Spinal cord (tissue), 10 donors: ENCODE results near the gene SAV1. TPM values are rescaled to one million over a fixed set of nuclear protein-coding genes. Genes with fewer than 3 reads are reported as not detected.

Experiments
- DNase-seq, 6 donors: peaks; one replicate each; pipeline versions ENCODE4 v3.0.0 to v3.0.0-alpha.2; 2013 to 2015; ENCODE audit warnings: low spot score in 6 of 6, low read depth in 4 of 6
- H3K27ac ChIP-seq: one replicate; pipeline ENCODE4 v1.5.1; 2013; ENCODE audit warnings: low read depth, low read length, control low read depth
- H3K27me3 ChIP-seq: one replicate; pipeline ENCODE4 v1.6.1; 2013; ENCODE audit warnings: low read length; ENCODE audit not compliant: control insufficient read depth, insufficient read depth
- H3K36me3 ChIP-seq: one replicate; pipeline ENCODE4 v1.6.1; 2013; ENCODE audit warnings: low read length; ENCODE audit not compliant: control insufficient read depth, insufficient read depth
- H3K4me1 ChIP-seq: one replicate; pipeline ENCODE4 v1.6.1; 2013; ENCODE audit warnings: low read length; ENCODE audit not compliant: control insufficient read depth, insufficient read depth
- H3K4me3 ChIP-seq: one replicate; pipeline ENCODE4 v1.5.1; 2013; ENCODE audit warnings: low read depth, low read length, control low read depth
- H3K9me3 ChIP-seq: one replicate; pipeline ENCODE4 v1.6.1; 2013; ENCODE audit warnings: low read length; ENCODE audit not compliant: control insufficient read depth, insufficient read depth
- WGBS: methylation state at CpG from one replicate; pipeline ENCODE4 v1.1.5; 2013; ENCODE audit warnings: missing lambda C conversion rate; ENCODE audit not compliant: insufficient coverage; 5-methylcytosine and 5-hydroxymethylcytosine counted together
- polyA plus RNA-seq, 2 donors: library from polyadenylated mRNA; unstranded; fragments of 120-200 nt; gene quantifications; one replicate each; pipeline ENCODE4 v1.2.1, GENCODE V29; 2013; ENCODE audit not compliant: insufficient read length in 2 of 2
- total RNA-seq, 2 donors: library from RNA; depleted of rRNA in 1 of 2; stranded (reverse); fragments of 120-200 nt in 1 of 2; fragments of >200 nt in 1 of 2; gene quantifications; one replicate each; pipeline versions ENCODE4 v1.2.3 to v1.2.4, GENCODE V29; 2013 to 2014
- donor health status: healthy.

Gene SAV1
- total and polyA plus RNA-seq, 4 donors = 20.7 to 30.2 (median 26.2) TPM

DNA sequence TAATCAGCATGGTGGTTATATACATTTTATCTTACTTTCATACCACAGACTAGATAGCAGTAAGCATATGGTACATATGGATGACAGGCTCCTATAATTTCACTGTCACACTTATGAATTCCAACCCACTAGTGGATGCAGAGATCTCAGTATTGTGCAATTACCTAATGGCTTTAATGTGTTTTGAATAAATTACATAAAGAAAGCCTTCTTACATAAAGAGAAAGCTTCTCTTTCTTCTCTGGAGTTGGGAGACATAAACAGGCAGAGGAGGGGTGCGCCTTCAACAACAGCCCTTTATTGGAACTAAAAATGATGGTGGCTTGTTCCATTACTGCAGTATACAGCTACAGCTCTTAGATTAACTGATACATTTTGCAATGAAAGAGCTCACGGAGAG lies 52.6 kb downstream of the SAV1 start:
- whole genome bisulfite sequencing = no CpG with 5 or more reads among the region's 2 CpGs
- Histone ChIP-seq H3K27me3 (no peaks in the 10 kb centered on the region), H3K4me1 (no peaks in the 10 kb centered on the region), H3K27ac (peak overlapping the region; percentile 45), H3K4me3 (no peak overlapping the region), H3K36me3 (no peaks in the 10 kb centered on the region), H3K9me3 (no peaks in the 10 kb centered on the region)
- peak in 2 of 6 donors; percentile 25 to 48 for DNase-seq

DNA sequence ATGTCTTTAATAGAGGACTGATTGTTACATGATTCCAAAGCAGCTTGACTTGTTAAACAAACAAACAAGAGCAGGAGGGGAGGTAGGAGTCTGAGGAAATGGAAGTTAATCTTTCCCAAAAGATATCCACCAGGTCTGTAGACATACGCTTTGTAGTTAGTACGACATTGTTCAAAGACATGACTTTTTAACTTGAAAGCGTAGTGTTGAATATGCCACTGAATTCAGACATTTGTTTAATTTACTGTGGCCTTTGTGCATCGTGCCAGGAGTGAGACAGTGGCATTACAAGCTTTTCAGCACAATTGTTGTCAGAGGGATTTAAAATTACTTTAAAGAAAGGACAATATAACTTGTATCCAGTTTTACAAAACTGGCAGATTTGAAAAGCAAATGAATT lies 53.0 kb downstream of the SAV1 start:
- no peaks in the 10 kb centered on the region for H3K36me3 ChIP-seq
- no peak for DNase-seq
- H3K27me3 ChIP-seq = no peaks in the 10 kb centered on the region
- no peaks in the 10 kb centered on the region for H3K9me3 ChIP-seq
- 41% methylated on average over 4 of the region's 4 CpGs for WGBS
- H3K4me1 ChIP-seq = no peaks in the 10 kb centered on the region
- peak overlapping the region; percentile 10 for H3K27ac ChIP-seq
- no peak overlapping the region for H3K4me3 ChIP-seq

DNA sequence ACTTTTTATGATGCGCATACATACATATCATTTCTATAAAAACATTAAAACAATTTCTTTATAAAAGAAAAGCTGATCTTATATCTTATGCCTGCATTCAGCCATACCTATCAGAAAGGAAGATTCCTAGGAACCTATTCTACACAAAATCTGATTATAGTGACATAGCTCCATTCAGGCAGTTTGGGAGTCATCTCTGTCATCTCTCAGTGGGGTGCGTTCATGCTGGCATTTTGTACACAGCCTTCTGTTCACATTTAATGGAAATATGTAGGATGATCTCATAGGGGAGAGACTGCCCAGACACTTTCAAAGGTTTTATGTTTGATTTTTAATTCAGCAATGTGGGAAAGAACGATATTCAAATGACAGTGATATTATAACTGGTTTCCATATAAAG lies 55.3 kb downstream of the SAV1 start:
- H3K4me1 ChIP-seq = no peaks in the 10 kb centered on the region
- no peak overlapping the region for H3K4me3 ChIP-seq
- no peaks in the 10 kb centered on the region for H3K27me3 ChIP-seq
- no CpG with 5 or more reads among the region's 3 CpGs for WGBS
- no peaks in the 10 kb centered on the region for H3K36me3 ChIP-seq
- H3K9me3 ChIP-seq = no peaks in the 10 kb centered on the region
- H3K27ac ChIP-seq = no peak overlapping the region
- DNase-seq = no peak

DNA sequence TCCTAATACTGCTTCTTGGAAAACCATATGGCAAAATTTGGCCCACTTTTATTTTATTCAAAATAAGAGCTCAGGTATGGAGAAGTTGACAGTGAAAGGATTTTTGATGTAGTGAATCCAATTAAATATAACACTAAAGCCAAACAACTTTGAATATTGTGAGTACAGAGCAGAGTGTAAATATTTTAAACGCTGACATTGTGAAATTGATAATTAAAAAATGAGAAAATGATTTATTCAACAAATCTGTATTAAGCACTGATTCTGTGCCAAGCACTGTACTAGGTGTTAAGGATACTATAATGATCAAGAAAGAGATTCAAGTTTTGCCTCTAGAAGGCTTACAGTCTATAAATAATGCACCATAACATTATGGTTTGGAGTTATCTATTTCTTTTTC lies 57.6 kb downstream of the SAV1 start:
- DNase-seq = no peak
- WGBS = no CpG with 5 or more reads among the region's 1 CpG
- Histone ChIP-seq H3K4me1 (no peaks in the 10 kb centered on the region), H3K9me3 (no peaks in the 10 kb centered on the region), H3K36me3 (no peaks in the 10 kb centered on the region), H3K27ac (no peak overlapping the region), H3K4me3 (no peak overlapping the region), H3K27me3 (no peaks in the 10 kb centered on the region)

DNA sequence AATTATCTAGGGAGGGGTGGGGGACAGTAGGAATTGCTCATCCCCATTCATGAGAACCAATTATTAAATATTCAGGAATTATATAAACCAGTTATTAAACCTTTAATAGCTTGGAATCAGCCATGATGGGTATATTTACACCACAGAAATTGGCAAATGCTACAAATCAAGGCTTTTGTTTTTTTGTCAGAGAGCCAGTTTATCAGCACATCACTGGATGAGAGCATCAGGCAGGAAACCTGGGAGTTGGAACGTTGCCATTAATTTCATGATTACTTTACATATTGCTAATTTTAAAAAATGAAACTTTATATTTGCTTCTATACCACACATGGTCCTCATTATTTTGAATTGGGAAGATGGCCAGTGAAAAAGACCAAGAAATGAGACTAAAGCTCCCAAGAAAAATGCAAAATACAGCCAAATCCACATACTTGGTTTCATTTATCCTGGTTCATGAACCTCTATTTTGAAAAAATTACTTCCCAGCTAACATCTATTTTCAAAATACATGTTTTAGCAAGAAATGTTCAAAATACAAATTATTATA lies 59.7 kb downstream of the SAV1 start:
- Histone ChIP-seq H3K27ac (no peak overlapping the region), H3K4me3 (no peak overlapping the region), H3K9me3 (no peaks in the 10 kb centered on the region), H3K36me3 (no peaks in the 10 kb centered on the region), H3K4me1 (no peaks in the 10 kb centered on the region), H3K27me3 (no peaks in the 10 kb centered on the region)
- peak in 1 of 6 donors; percentile 18 for DNase-seq
- no CpG with 5 or more reads among the region's 1 CpG for WGBS

DNA sequence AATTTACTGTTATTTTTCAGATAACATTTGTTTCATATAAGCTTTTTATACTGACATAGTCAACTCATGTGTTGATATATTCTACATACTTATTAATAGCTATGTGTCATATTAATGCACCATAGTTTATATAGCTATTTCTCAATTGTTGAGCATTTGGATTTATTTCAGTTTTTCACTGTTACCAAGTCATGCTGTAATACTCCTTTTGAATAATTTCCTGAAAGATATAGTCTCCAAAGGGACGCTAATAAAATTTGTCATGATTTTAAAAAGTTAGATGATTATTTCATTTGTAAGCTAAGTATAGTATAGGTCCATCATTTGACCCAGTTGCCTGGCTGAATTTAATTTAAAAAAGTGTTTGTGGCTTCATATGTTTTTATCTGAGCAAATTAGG lies 60.3 kb downstream of the SAV1 start:
- DNase-seq = no peak

DNA sequence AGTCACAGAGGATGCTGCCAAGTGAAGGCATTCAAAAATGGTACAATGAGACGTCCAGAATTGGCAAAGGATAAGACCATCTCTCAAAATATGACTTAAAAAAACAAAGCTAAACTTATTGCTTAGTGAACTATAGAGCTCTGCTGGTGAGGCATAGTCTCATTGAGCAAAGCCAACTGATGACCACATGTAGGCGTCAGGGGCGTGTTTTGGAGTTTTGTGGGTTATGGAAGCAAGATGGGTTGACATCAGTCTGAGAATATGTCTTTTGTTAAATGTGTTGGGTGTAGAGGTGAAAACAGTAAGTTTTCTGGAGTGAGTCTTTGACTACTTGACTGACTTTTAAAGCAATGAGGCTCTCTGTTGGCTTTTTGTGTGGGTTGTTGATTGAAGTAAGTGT lies 60.9 kb downstream of the SAV1 start:
- Histone ChIP-seq H3K4me1 (no peaks in the 10 kb centered on the region), H3K4me3 (no peak overlapping the region), H3K27ac (no peak overlapping the region), H3K9me3 (no peaks in the 10 kb centered on the region), H3K27me3 (no peaks in the 10 kb centered on the region), H3K36me3 (no peaks in the 10 kb centered on the region)
- DNase-seq = no peak
- WGBS = 93% methylated on average over 2 of the region's 3 CpGs

More for the DNA sequence above, 60.3 kb downstream of the SAV1 start:
- Histone ChIP-seq H3K4me1 (no peaks in the 10 kb centered on the region), H3K27ac (no peak overlapping the region), H3K9me3 (no peaks in the 10 kb centered on the region), H3K4me3 (no peak overlapping the region), H3K36me3 (no peaks in the 10 kb centered on the region), H3K27me3 (no peaks in the 10 kb centered on the region)
- WGBS = no CpG with 5 or more reads among the region's 1 CpG

DNA sequence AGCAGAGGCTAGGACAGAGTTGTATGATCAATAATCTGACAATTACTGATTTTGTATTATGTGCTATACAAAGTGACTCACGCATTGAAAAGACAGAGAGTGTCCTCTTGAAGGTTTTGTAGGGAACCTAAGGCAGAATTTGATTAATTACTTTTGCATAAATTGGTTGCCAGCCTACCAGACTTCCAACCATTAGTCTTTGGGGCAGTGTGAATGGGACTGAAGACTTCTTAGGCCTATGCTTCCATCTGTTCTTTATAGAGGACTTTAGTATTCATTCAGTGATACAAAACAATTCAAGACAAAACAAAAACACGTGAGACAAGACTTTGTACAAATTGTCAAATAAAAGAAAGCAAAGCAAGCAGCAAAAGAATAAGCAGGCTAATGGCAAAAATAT lies 61.6 kb downstream of the SAV1 start:
- H3K27me3 ChIP-seq = no peaks in the 10 kb centered on the region
- DNase-seq = no peak
- no peaks in the 10 kb centered on the region for H3K9me3 ChIP-seq
- H3K4me3 ChIP-seq = no peak overlapping the region
- no peaks in the 10 kb centered on the region for H3K36me3 ChIP-seq
- H3K4me1 ChIP-seq = no peaks in the 10 kb centered on the region
- no peak overlapping the region for H3K27ac ChIP-seq
- 0% methylated on average over 1 of the region's 2 CpGs for WGBS

DNA sequence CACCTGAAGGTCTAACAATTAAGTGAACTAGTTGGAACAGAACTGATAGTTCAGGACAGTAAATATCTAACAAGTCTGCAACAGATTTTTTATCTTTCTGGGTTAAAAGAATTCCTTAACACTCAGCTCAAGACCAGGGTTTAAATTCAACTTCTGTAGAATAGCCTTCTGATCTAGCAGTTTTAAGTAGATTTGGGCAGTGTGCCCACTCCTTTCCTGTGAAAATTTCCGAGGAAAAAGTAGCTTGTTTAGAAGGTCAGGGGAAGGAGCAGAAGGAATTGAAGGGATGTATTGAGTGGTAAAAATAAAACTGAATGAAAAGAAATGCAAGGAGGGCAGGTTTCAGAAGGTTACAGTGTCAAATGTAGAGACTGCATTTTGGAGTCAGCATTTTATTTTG lies 62.3 kb downstream of the SAV1 start:
- Histone ChIP-seq H3K9me3 (no peaks in the 10 kb centered on the region), H3K27ac (no peak overlapping the region), H3K36me3 (no peaks in the 10 kb centered on the region), H3K4me1 (no peaks in the 10 kb centered on the region), H3K4me3 (no peak overlapping the region), H3K27me3 (no peaks in the 10 kb centered on the region)
- WGBS = 0% methylated on average over 1 of the region's 1 CpG
- DNase-seq = peak in 3 of 6 donors; percentile 2 to 49 (median 24)

DNA sequence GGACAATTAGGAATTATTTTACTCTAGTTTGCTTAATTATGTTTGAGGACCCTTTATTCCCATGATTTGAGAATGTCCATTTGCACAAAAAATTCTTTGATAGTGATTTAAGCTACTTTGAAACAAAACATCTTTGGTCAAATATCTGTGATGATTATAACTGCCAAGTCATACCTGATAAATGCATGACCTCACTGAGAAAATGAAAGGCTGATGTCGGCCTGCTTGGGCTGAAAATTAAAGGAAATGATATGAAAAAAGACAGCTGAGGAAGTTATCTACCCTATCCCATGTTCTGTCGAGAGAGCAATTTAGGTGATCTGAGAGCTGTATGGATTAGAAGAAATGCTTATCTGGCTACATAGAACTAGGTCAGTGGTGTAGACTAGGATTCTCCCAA lies 64.5 kb downstream of the SAV1 start:
- Histone ChIP-seq H3K27ac (no peak overlapping the region), H3K36me3 (no peaks in the 10 kb centered on the region)

More for the DNA sequence above, 64.5 kb downstream of the SAV1 start:
- no peak for DNase-seq
- Histone ChIP-seq H3K27me3 (no peaks in the 10 kb centered on the region), H3K4me3 (no peak overlapping the region), H3K4me1 (no peaks in the 10 kb centered on the region), H3K9me3 (no peaks in the 10 kb centered on the region)
- WGBS = no CpG with 5 or more reads among the region's 2 CpGs
